Ramos (cell line): ENCODE measurements around the gene CTNNA3.

ENCODE experiments used
- in situ Hi-C: fragments of 300-500 bp; cut with MboI; formaldehyde crosslinking; loops from one replicate; pipeline ENCODE4 v1.14.3; 2022; ENCODE audit warnings: low sequenced_read_pairs; ENCODE audit not compliant: unreplicated experiment

Gene CTNNA3

GRCh38 chr10:67171970-67172369 lies 524.0 kb downstream of the CTNNA3 start:
- in situ Hi-C loops = no loop called here

- in situ Hi-C loops = no loop called here
Measured at GRCh38 chr10:67156239-67156638, 539.8 kb downstream of the CTNNA3 start.

GRCh38 chr10:67151471-67151870 lies 544.5 kb downstream of the CTNNA3 start:
- in situ Hi-C loops = no loop called here

- in situ Hi-C loops = no loop called here
Measured at GRCh38 chr10:67144530-67144929, 551.5 kb downstream of the CTNNA3 start.

GRCh38 chr10:67141300-67141699 lies 554.7 kb downstream of the CTNNA3 start:
- in situ Hi-C loops = no loop called here

- in situ Hi-C loops = no loop called here
Measured at GRCh38 chr10:67140641-67141040, 555.4 kb downstream of the CTNNA3 start.

GRCh38 chr10:67127441-67127840 lies 568.6 kb downstream of the CTNNA3 start:
- in situ Hi-C loops = no loop called here

GRCh38 chr10:67119651-67120050 lies 576.3 kb downstream of the CTNNA3 start:
- in situ Hi-C loops = no loop called here

GRCh38 chr10:67115972-67116371 lies 580.0 kb downstream of the CTNNA3 start:
- in situ Hi-C loops = no loop called here

GRCh38 chr10:67114945-67115344 lies 581.0 kb downstream of the CTNNA3 start:
- in situ Hi-C loops = no loop called here

- in situ Hi-C loops = no loop called here
Measured at GRCh38 chr10:67112765-67113164, 583.2 kb downstream of the CTNNA3 start.

GRCh38 chr10:67110286-67110685 lies 585.7 kb downstream of the CTNNA3 start:
- in situ Hi-C loops = no loop called here

GRCh38 chr10:67107670-67108069 lies 588.3 kb downstream of the CTNNA3 start:
- in situ Hi-C loops = no loop called here

GRCh38 chr10:67100951-67101350 lies 595.0 kb downstream of the CTNNA3 start:
- in situ Hi-C loops = no loop called here

- in situ Hi-C loops = no loop called here
Measured at GRCh38 chr10:67098461-67098860, 597.5 kb downstream of the CTNNA3 start.

- in situ Hi-C loops = no loop called here
Measured at GRCh38 chr10:67095531-67095930, 600.5 kb downstream of the CTNNA3 start.

- in situ Hi-C loops = no loop called here
Measured at GRCh38 chr10:67088036-67088435, 608.0 kb downstream of the CTNNA3 start.

GRCh38 chr10:67087135-67087425 lies 608.9 kb downstream of the CTNNA3 start:
- in situ Hi-C loops = no loop called here

- in situ Hi-C loops = no loop called here
Measured at GRCh38 chr10:67086327-67087134, 609.5 kb downstream of the CTNNA3 start.

GRCh38 chr10:67079126-67079525 lies 616.9 kb downstream of the CTNNA3 start:
- in situ Hi-C loops = no loop called here

- in situ Hi-C loops = no loop called here
Measured at GRCh38 chr10:67077376-67077775, 618.6 kb downstream of the CTNNA3 start.

- in situ Hi-C loops = no loop called here
Measured at GRCh38 chr10:67076144-67076543, 619.9 kb downstream of the CTNNA3 start.
